H1 (cell line): ENCODE results near the gene CCSER2. TPM values are rescaled to one million over a fixed set of nuclear protein-coding genes. Genes with fewer than 3 reads are reported as not detected.

ENCODE experiments used
- CTCF ChIA-PET: fragments of 300-600 bp; sonication (Branson Sonifier 250); formaldehyde crosslinking; loops from one replicate; lab custom pipeline; 2021; ENCODE audit not compliant: partially characterized antibody; lab: Charles Lee
- POLR2A ChIA-PET: fragments of 300-600 bp; sonication (Branson Sonifier 250); formaldehyde crosslinking; loops from one replicate; lab custom pipeline; 2021; ENCODE audit warnings: inconsistent platforms; ENCODE audit not compliant: partially characterized antibody; lab: Charles Lee
- DNase-seq, 2 experiments: peaks; one replicate each; pipeline versions ENCODE4 v3.0.0 to v3.0.0-alpha.2; 2010 to 2022; ENCODE audit warnings: low spot score in 2 of 2, low read depth in 1 of 2, mixed read lengths in 1 of 2
- FAIRE-seq: peaks from 2 replicates; lab custom pipeline; 2011; peaks lifted over from hg19 to GRCh38; lab: Jason Lieb, UNC
- H2AFZ ChIP-seq: 2 replicates; pipeline ENCODE4 v1.8.1; 2012; ENCODE audit warnings: low read length, inconsistent platforms
- H2AK5ac ChIP-seq: 2 replicates; pipeline ENCODE4 v1.6.1; 2013; ENCODE audit warnings: low read depth, low read length
- H2BK120ac ChIP-seq: replicated peaks from 2 replicates; pipeline ENCODE3; 2013; ENCODE audit warnings: low read depth, low read length, inconsistent platforms
- H2BK12ac ChIP-seq: 2 replicates; pipeline ENCODE4 v1.6.1; 2013; ENCODE audit warnings: low read depth, low read length
- H2BK15ac ChIP-seq: 2 replicates; pipeline ENCODE4 v1.6.1; 2013; ENCODE audit warnings: low read length
- H2BK20ac ChIP-seq: 2 replicates; pipeline ENCODE4 v1.6.1; 2013; ENCODE audit warnings: low read length
- H2BK5ac ChIP-seq: 2 replicates; pipeline ENCODE4 v1.6.1; 2013; ENCODE audit warnings: low read depth, low read length
- H3K14ac ChIP-seq: 2 replicates; pipeline ENCODE4 v1.6.1; 2013; ENCODE audit warnings: inconsistent platforms; ENCODE audit not compliant: insufficient read length
- H3K18ac ChIP-seq: 2 replicates; pipeline ENCODE4 v1.6.1; 2013; ENCODE audit warnings: low read length; ENCODE audit errors: extremely low read depth
- H3K23ac ChIP-seq: 2 replicates; pipeline ENCODE4 v1.6.1; 2013; ENCODE audit warnings: inconsistent platforms; ENCODE audit not compliant: insufficient read length
- H3K23me2 ChIP-seq: 2 replicates; pipeline ENCODE4 v1.6.1; 2013; ENCODE audit warnings: low read depth, low read length
- H3K27ac ChIP-seq: 2 replicates; pipeline ENCODE4 v1.6.1; 2011; ENCODE audit warnings: low read depth, low read length, inconsistent platforms
- H3K27me3 ChIP-seq, 4 experiments: replicated peaks in 1 of 4; 1 replicate in 1 of 4; 2 replicates in 3 of 4; pipeline versions ENCODE4 v1.6.1 to v1.8.1; 2011 to 2013; ENCODE audit warnings: low read length in 3 of 4, mild to moderate bottlenecking in 3 of 4, inconsistent platforms in 2 of 4, mixed read lengths in 2 of 4, moderate library complexity in 1 of 4; ENCODE audit not compliant: control insufficient read depth in 3 of 4, insufficient read depth in 3 of 4; ENCODE audit errors: extremely low read depth in 1 of 4
- H3K36me3 ChIP-seq, 4 experiments: 2 replicates each; pipeline versions ENCODE4 v1.6.1 to v1.8.1; 2011 to 2013; ENCODE audit warnings: mild to moderate bottlenecking in 4 of 4, low read length in 3 of 4, moderate library complexity in 2 of 4, control low read depth in 1 of 4, inconsistent platforms in 1 of 4; ENCODE audit not compliant: insufficient read depth in 4 of 4, control insufficient read depth in 2 of 4
- H3K4ac ChIP-seq: replicated peaks from 2 replicates; pipeline ENCODE3; 2013; ENCODE audit warnings: low read length, low read depth, mixed read lengths, inconsistent platforms; ENCODE audit not compliant: insufficient read length
- H3K4me1 ChIP-seq, 4 experiments: replicated peaks in 1 of 4; 1 replicate in 1 of 4; 2 replicates in 3 of 4; pipeline versions ENCODE4 v1.6.1 to v1.8.1; 2011 to 2013; ENCODE audit warnings: low read length in 3 of 4, inconsistent platforms in 2 of 4, mixed read lengths in 1 of 4; ENCODE audit not compliant: insufficient read depth in 4 of 4, control insufficient read depth in 3 of 4
- H3K4me2 ChIP-seq, 2 experiments: 2 replicates each; pipeline versions ENCODE4 v1.6.1 to v1.8.1; 2011 to 2013; ENCODE audit warnings: low read depth in 2 of 2, low read length in 2 of 2, control low read depth in 1 of 2, inconsistent platforms in 1 of 2, mild to moderate bottlenecking in 1 of 2; ENCODE audit not compliant: insufficient read depth in 1 of 2
- H3K4me3 ChIP-seq, 4 experiments: fragments of 200-600, 300-600 bp in 1 of 4; sonication (generic), shearing (Covaris generic), sonication (Bioruptor Twin) in 1 of 4; 2 replicates each; pipeline versions ENCODE4 v1.5.1 to v1.8.1; 2011 to 2016; ENCODE audit warnings: low read length in 4 of 4, low read depth in 3 of 4, control low read depth in 2 of 4, inconsistent platforms in 2 of 4, mild to moderate bottlenecking in 2 of 4, mixed read lengths in 1 of 4, moderate library complexity in 1 of 4; ENCODE audit not compliant: insufficient read depth in 2 of 4; ENCODE audit errors: extremely low read depth in 1 of 4
- H3K56ac ChIP-seq: replicated peaks from 2 replicates; pipeline ENCODE3; 2013; ENCODE audit warnings: low read depth, mild to moderate bottlenecking, mixed read lengths, low read length, inconsistent platforms; ENCODE audit not compliant: insufficient read length
- H3K79me1 ChIP-seq: 2 replicates; pipeline ENCODE4 v1.6.1; 2013; ENCODE audit warnings: low read depth, low read length, control low read depth
- H3K79me2 ChIP-seq, 2 experiments: 2 replicates each; pipeline versions ENCODE4 v1.6.1 to v1.8.1; 2012 to 2013; ENCODE audit warnings: low read length in 2 of 2, mild to moderate bottlenecking in 2 of 2, inconsistent platforms in 1 of 2; ENCODE audit not compliant: insufficient read depth in 2 of 2, control insufficient read depth in 1 of 2
- H3K9ac ChIP-seq, 4 experiments: replicated peaks in 1 of 4; 1 replicate in 1 of 4; 2 replicates in 3 of 4; pipeline versions ENCODE4 v1.6.1 to v1.8.1; 2011 to 2013; ENCODE audit warnings: low read depth in 3 of 4, low read length in 3 of 4, control low read depth in 2 of 4, mild to moderate bottlenecking in 2 of 4, moderate library complexity in 2 of 4, inconsistent platforms in 1 of 4; ENCODE audit errors: extremely low read depth in 1 of 4
- H3K9me3 ChIP-seq, 2 experiments: 2 replicates each; pipeline versions ENCODE4 v1.6.1 to v1.8.1; 2012 to 2013; ENCODE audit warnings: mild to moderate bottlenecking in 2 of 2, moderate library complexity in 2 of 2, control low read depth in 1 of 2, inconsistent platforms in 1 of 2, low read depth in 1 of 2, low read length in 1 of 2, mixed read lengths in 1 of 2; ENCODE audit not compliant: insufficient read depth in 2 of 2
- H4K20me1 ChIP-seq, 2 experiments: replicated peaks in 1 of 2; 2 replicates each; pipeline versions ENCODE3 to v1.8.1; 2011 to 2013; ENCODE audit warnings: inconsistent platforms in 2 of 2, low read length in 2 of 2, mild to moderate bottlenecking in 1 of 2; ENCODE audit not compliant: insufficient read depth in 2 of 2, control insufficient read depth in 1 of 2
- H4K5ac ChIP-seq: 2 replicates; pipeline ENCODE4 v1.6.1; 2013; ENCODE audit warnings: low read length, low read depth, mixed read lengths, inconsistent platforms; ENCODE audit not compliant: insufficient read length
- H4K8ac ChIP-seq: 2 replicates; pipeline ENCODE4 v1.8.0; 2013; ENCODE audit warnings: mild to moderate bottlenecking, moderate library complexity, low read length, inconsistent platforms; ENCODE audit not compliant: insufficient read depth; ENCODE audit errors: extremely low read depth
- H4K91ac ChIP-seq: replicated peaks from 2 replicates; pipeline ENCODE3; 2013; ENCODE audit warnings: low read length, mixed read lengths, inconsistent platforms; ENCODE audit not compliant: insufficient read length
- EGR1 ChIP-seq: IDR thresholded peaks from 2 replicates; pipeline ENCODE4 v1.6.1; 2011; ENCODE audit warnings: low read depth, low read length, borderline replicate concordance
- FOSL1 ChIP-seq: IDR thresholded peaks from 2 replicates; pipeline ENCODE4 v1.6.1; 2011; ENCODE audit warnings: mild to moderate bottlenecking, low read depth, low read length, moderate library complexity; ENCODE audit not compliant: insufficient read depth
- HDAC2 ChIP-seq, 2 experiments: fragments of 300-600 bp in 1 of 2; sonication (generic) in 1 of 2; IDR thresholded peaks; 2 replicates each; pipeline ENCODE4 v1.6.1; 2011 to 2012; ENCODE audit warnings: low read depth in 2 of 2, low read length in 2 of 2, mild to moderate bottlenecking in 2 of 2, moderate library complexity in 2 of 2, borderline replicate concordance in 1 of 2, inconsistent platforms in 1 of 2
- JUND ChIP-seq: IDR thresholded peaks from 2 replicates; pipeline ENCODE4 v1.6.1; 2011; ENCODE audit warnings: mild to moderate bottlenecking, improper control_type of control experiment, low read length
- NRF1 ChIP-seq: IDR thresholded peaks from 2 replicates; pipeline ENCODE4 v1.6.1; 2011; ENCODE audit warnings: mild to moderate bottlenecking, low read depth, low read length, improper control_type of control experiment
- RFX5 ChIP-seq: IDR thresholded peaks from 2 replicates; pipeline ENCODE4 v1.6.1; 2011; ENCODE audit warnings: low read depth, low read length, improper control_type of control experiment, borderline replicate concordance
- SP1 ChIP-seq: IDR thresholded peaks from 2 replicates; pipeline ENCODE4 v1.6.1; 2011; ENCODE audit warnings: low read depth, low read length
- polyA plus RNA-seq, 7 experiments: library from polyadenylated mRNA; depleted of rRNA in 3 of 7; stranded (reverse) in 5 of 7; unstranded in 2 of 7; fragments of >200 nt in 5 of 7; fragments of 200-250 nt in 2 of 7; gene quantifications; 1 replicate in 5 of 7; 2 replicates in 1 of 7; 4 replicates in 1 of 7; pipeline versions ENCODE4 v1.2.1 to v1.2.3, GENCODE V29; 2011 to 2013; ENCODE audit warnings: missing spikeins in 2 of 7, mixed read lengths in 2 of 7
- total RNA-seq: library from RNA; stranded (reverse); fragmentation: NEBNext Ultra II Directional; extraction: Animal tissue kit (Norgen Biotek cat#: 25700); gene quantifications from 2 replicates; pipeline ENCODE4 v1.2.1, GENCODE V29; 2021

Gene CCSER2
- total and polyA plus RNA-seq, 2 of the 8 experiments (the other 6 are each of a cell fraction or from before 2014, with no cell fraction given), result 6.9 to 30.5 TPM

GRCh38 chr10:84321902-84322301 lies 6.5 kb upstream of the CCSER2 start:
- no peak overlapping the region for H3K18ac ChIP-seq
- no peak overlapping the region for H2BK12ac ChIP-seq
- no peaks in the 10 kb centered on the region for H3K27me3 ChIP-seq
- no peaks in the 10 kb centered on the region for H3K79me1 ChIP-seq
- H3K9ac ChIP-seq, result no peak overlapping the region
- no peak overlapping the region for H4K5ac ChIP-seq
- H3K79me2 ChIP-seq, result no peaks in the 10 kb centered on the region
- no peak overlapping the region for H3K4ac ChIP-seq
- no peak overlapping the region for H2BK20ac ChIP-seq
- H3K23me2 ChIP-seq, result no peaks in the 10 kb centered on the region
- H3K9me3 ChIP-seq, result no peaks in the 10 kb centered on the region
- H2BK15ac ChIP-seq, result no peak overlapping the region
- H3K36me3 ChIP-seq, result no peaks in the 10 kb centered on the region
- H2AFZ ChIP-seq, result no peak overlapping the region
- H2BK120ac ChIP-seq, result no peak overlapping the region
- H3K4me2 ChIP-seq, result no peak overlapping the region
- no peak overlapping the region for H4K91ac ChIP-seq
- H3K4me3 ChIP-seq, result no peak overlapping the region
- H3K23ac ChIP-seq, result no peak overlapping the region
- no peak overlapping the region for H3K56ac ChIP-seq
- ChIA-PET CTCF (interaction anchor here (1.4 kb wide), 1 partner anchor 227 kb away, joined by 3 read pairs; no protein-coding TSS in a partner anchor), POLR2A (interaction anchor here (0.7 kb wide), 1 partner anchor 51 kb away, joined by 3 read pairs; no protein-coding TSS in a partner anchor)
- H3K27ac ChIP-seq, result no peak overlapping the region
- no peak overlapping the region for H4K8ac ChIP-seq
- no peaks in the 10 kb centered on the region for H4K20me1 ChIP-seq
- H3K4me1 ChIP-seq, result no peaks in the 10 kb centered on the region
- FAIRE-seq (no peak), DNase-seq (no peak)
- no peak overlapping the region for H2BK5ac ChIP-seq
- no peak overlapping the region for H2AK5ac ChIP-seq
- H3K14ac ChIP-seq, result no peak overlapping the region
- no peak for TF ChIP-seq EGR1
- no peak for TF ChIP-seq JUND
- no peak for TF ChIP-seq FOSL1
- TF ChIP-seq HDAC2 (IDR thresholded peaks at IDR 0.05; ENCODE audit: borderline replicate concordance in 1 of 2, low read depth in 2 of 2, low read length in 2 of 2), result no peak
- TF ChIP-seq RFX5, result no peak
- no peak for TF ChIP-seq SP1
- no peak for TF ChIP-seq NRF1
